GM13976 (cell line): ENCODE data around the gene DUSP16.

Source experiments
- DNase-seq: peaks from one replicate; pipeline ENCODE4 v3.0.0; 2012; ENCODE audit warnings: low spot score
- CTCF ChIP-seq: IDR thresholded peaks from 2 replicates; pipeline ENCODE4 v1.5.1; 2012; ENCODE audit warnings: borderline replicate concordance, mild to moderate bottlenecking; ENCODE audit not compliant: insufficient read depth; ENCODE audit errors: extremely low read depth, missing control alignments, control extremely low read depth
- in situ Hi-C: fragments of 300-500 bp; cut with MboI; formaldehyde crosslinking; loops from one replicate; pipeline ENCODE4 v1.12.0; 2022; ENCODE audit warnings: low sequenced_read_pairs, mixed read lengths, inconsistent platforms; ENCODE audit not compliant: unreplicated experiment

Gene DUSP16

GRCh38 chr12:12562016-12562483 is 613 bp downstream of the DUSP16 start:
- peak; percentile 39 for DNase-seq
- in situ Hi-C loops, result no loop called here
- no peak for TF ChIP-seq CTCF

- in situ Hi-C loops, result no loop called here
Observed at GRCh38 chr12:12561371-12562015, 1.2 kb downstream of the DUSP16 start.

GRCh38 chr12:12560587-12561370 is 1.9 kb downstream of the DUSP16 start:
- in situ Hi-C loops, result no loop called here
- TF ChIP-seq CTCF, result no peak
- peak; percentile 52 for DNase-seq

More at GRCh38 chr12:12561371-12562015, 1.2 kb downstream of the DUSP16 start:
- TF ChIP-seq CTCF, result no peak
- peak; percentile 32 for DNase-seq

- no peak for TF ChIP-seq CTCF
- in situ Hi-C loops, result no loop called here
- DNase-seq, result no peak
Observed at GRCh38 chr12:12559719-12560296, 2.9 kb downstream of the DUSP16 start.

- in situ Hi-C loops, result no loop called here
- no peak for TF ChIP-seq CTCF
- DNase-seq, result no peak
Observed at GRCh38 chr12:12558291-12558690, 4.4 kb downstream of the DUSP16 start.

GRCh38 chr12:12557733-12558132 is 4.9 kb downstream of the DUSP16 start:
- TF ChIP-seq CTCF, result no peak
- no peak for DNase-seq
- in situ Hi-C loops, result no loop called here
